ENCODE measurements around the gene GPN1. TPM values are rescaled to one million over a fixed set of nuclear protein-coding genes. Genes with fewer than 3 reads are reported as not detected.

GPN1 gene
- total and polyA plus RNA-seq, 2 experiments from 2014 or later: 23.7 to 40.3 TPM

- Mint-ChIP-seq H3K27ac (no peak overlapping the region), H3K27me3 (ENCODE audit: insufficient read depth, low read depth, poor library complexity) (peaks cover 2% of the 10 kb centered on the region), H3K4me3 (no peak overlapping the region), H3K4me1 (no peaks in the 10 kb centered on the region), H3K9me3 (no peaks in the 10 kb centered on the region), H3K36me3 (ENCODE audit: low read depth) (peaks cover 38% of the 10 kb centered on the region)
- H3K4me3 ChIP-seq: no peak overlapping the region
- H3K4me1 ChIP-seq (ENCODE audit: insufficient read depth): no peaks in the 10 kb centered on the region
- H3K27me3 ChIP-seq (ENCODE audit: insufficient read depth): no peaks in the 10 kb centered on the region
- 0 out of 2 replicates have a peak, but pooled peaks cover 7% of the 10 kb centered on the region for H4K20me1 ChIP-seq (replicated peaks; ENCODE audit: insufficient read depth)
- H3F3A ChIP-seq (replicated peaks; ENCODE audit: low read depth): no peaks in the 10 kb centered on the region
- no peaks in the 10 kb centered on the region for H3K9me2 ChIP-seq (ENCODE audit: insufficient read depth)
- peaks cover 40% of the 10 kb centered on the region for H3K36me3 ChIP-seq (ENCODE audit: insufficient read depth)
- no peak overlapping the region for H2AFZ ChIP-seq
- DNase-seq (ENCODE audit: low spot score) (no peak), ATAC-seq (no peak)
- TF ChIP-seq ZNF114 (CRISPR knock-in tag; IDR thresholded peaks at IDR 0.05) (no peak), ZNF462 (CRISPR knock-in tag; IDR thresholded peaks at IDR 0.05) (no peak), CREB1 (CRISPR knock-in tag; IDR thresholded peaks at IDR 0.05; ENCODE audit: low read depth) (no peak), EZH2phosphoT487 (IDR thresholded peaks at IDR 0.05; ENCODE audit: unreplicated experiment) (no peak)
- no peak overlapping the region for H3K4me2 ChIP-seq
- H3K79me2 ChIP-seq (replicated peaks; ENCODE audit: insufficient read depth): no peaks in the 10 kb centered on the region
- H3K27ac ChIP-seq (ENCODE audit: low read depth): no peak overlapping the region
Measured at GRCh38 chr2:27647289-27647688, 18.4 kb downstream of the GPN1 start.

- DNase-seq (ENCODE audit: low spot score) (no peak), ATAC-seq (no peak)
- Mint-ChIP-seq H3K36me3 (ENCODE audit: low read depth) (peaks cover 39% of the 10 kb centered on the region), H3K27ac (no peak overlapping the region), H3K9me3 (no peaks in the 10 kb centered on the region), H3K4me1 (no peaks in the 10 kb centered on the region), H3K4me3 (no peak overlapping the region), H3K27me3 (ENCODE audit: insufficient read depth, low read depth, poor library complexity) (peaks cover 2% of the 10 kb centered on the region)
- Histone ChIP-seq H3K27ac (ENCODE audit: low read depth) (no peak overlapping the region), H3F3A (replicated peaks; ENCODE audit: low read depth) (no peaks in the 10 kb centered on the region), H3K4me2 (no peak overlapping the region), H3K4me3 (no peak overlapping the region), H3K36me3 (ENCODE audit: insufficient read depth) (peaks cover 44% of the 10 kb centered on the region), H3K9me2 (ENCODE audit: insufficient read depth) (no peaks in the 10 kb centered on the region), H2AFZ (no peak overlapping the region), H3K27me3 (ENCODE audit: insufficient read depth) (no peaks in the 10 kb centered on the region), H3K79me2 (replicated peaks; ENCODE audit: insufficient read depth) (no peaks in the 10 kb centered on the region), H4K20me1 (replicated peaks; ENCODE audit: insufficient read depth) (0 out of 2 replicates have a peak, but pooled peaks cover 7% of the 10 kb centered on the region), H3K4me1 (ENCODE audit: insufficient read depth) (no peaks in the 10 kb centered on the region)
- TF ChIP-seq CTCF (conservative IDR thresholded peaks at IDR 0.05; ENCODE audit: low read depth in 2 of 2): no peak
- TF ChIP-seq CREB1 (CRISPR knock-in tag; IDR thresholded peaks at IDR 0.05; ENCODE audit: low read depth): no peak
- TF ChIP-seq EZH2 (IDR thresholded peaks at IDR 0.05; ENCODE audit: low read depth, unreplicated experiment): no peak
- no peak for TF ChIP-seq ZNF331 (CRISPR knock-in tag; IDR thresholded peaks at IDR 0.05; ENCODE audit: low read depth)
Measured at GRCh38 chr2:27647737-27648136, 18.9 kb downstream of the GPN1 start.

All from GM23338 (cell line).